Neural cell (in vitro differentiated cells): ENCODE results near the gene SLC25A26.

Source experiments
- CTCF ChIP-seq: fragments of 450-650 bp; IDR thresholded peaks from 2 replicates; pipeline ENCODE4 v1.5.1; 2014; ENCODE audit warnings: antibody characterized with exemption, mild to moderate bottlenecking, moderate library complexity; ENCODE audit not compliant: poor library complexity, severe bottlenecking
- EP300 ChIP-seq: fragments of 450-650 bp; conservative IDR thresholded peaks from 2 replicates; pipeline ENCODE4 v1.6.1; 2014; ENCODE audit warnings: antibody characterized with exemption, mild to moderate bottlenecking, moderate library complexity; ENCODE audit not compliant: poor library complexity, severe bottlenecking
- EZH2 ChIP-seq: fragments of 200-600, 300-800 bp; shearing (Covaris generic), sonication (generic); IDR thresholded peaks from 2 replicates; pipeline ENCODE4 v1.6.1; 2014; ENCODE audit warnings: antibody characterized with exemption, low read length, borderline replicate concordance, mild to moderate bottlenecking; ENCODE audit not compliant: insufficient read depth, poor library complexity, severe bottlenecking
- POLR2AphosphoS5 ChIP-seq: IDR thresholded peaks from 2 replicates; pipeline ENCODE4 v1.6.1; 2012
- RAD21 ChIP-seq: fragments of 450-650 bp; conservative IDR thresholded peaks from 2 replicates; pipeline ENCODE4 v1.6.1; 2014; ENCODE audit warnings: antibody characterized with exemption, mild to moderate bottlenecking, moderate library complexity
- REST ChIP-seq: IDR thresholded peaks from 2 replicates; pipeline ENCODE4 v1.6.1; 2012; ENCODE audit warnings: borderline replicate concordance
- SMC3 ChIP-seq: fragments of 450-650 bp; conservative IDR thresholded peaks from 2 replicates; pipeline ENCODE4 v1.6.1; 2014; ENCODE audit warnings: antibody characterized with exemption, mild to moderate bottlenecking, moderate library complexity; ENCODE audit not compliant: poor library complexity

GRCh38 chr3:66266551-66266950 lies 45.8 kb downstream of the SLC25A26 start:
- TF ChIP-seq CTCF (no peak), SMC3 (no peak), POLR2AphosphoS5 (no peak), EZH2 (no peak), EP300 (no peak), RAD21 (no peak), REST (no peak)
